PC-3 (cell line): Measurements from ENCODE around the gene SMIM22.

ENCODE experiments used
- CTCF ChIP-seq: fragments of 300-600 bp; sonication (generic); conservative IDR thresholded peaks from 2 replicates; pipeline ENCODE4 v1.5.1; 2017; ENCODE audit warnings: antibody characterized with exemption, low read depth, mild to moderate bottlenecking, low read length
- EZH2 ChIP-seq: fragments of 300-600 bp; sonication (generic); IDR thresholded peaks from one replicate; pipeline ENCODE4 v1.6.1; 2017; ENCODE audit warnings: antibody characterized with exemption, mild to moderate bottlenecking, low read length; ENCODE audit not compliant: unreplicated experiment
- EZH2phosphoT487 ChIP-seq: fragments of 300-600 bp; sonication (generic); IDR thresholded peaks from 2 replicates; pipeline ENCODE4 v1.6.1; 2018; ENCODE audit warnings: mild to moderate bottlenecking, antibody characterized with exemption, low read length, borderline replicate concordance

DNA sequence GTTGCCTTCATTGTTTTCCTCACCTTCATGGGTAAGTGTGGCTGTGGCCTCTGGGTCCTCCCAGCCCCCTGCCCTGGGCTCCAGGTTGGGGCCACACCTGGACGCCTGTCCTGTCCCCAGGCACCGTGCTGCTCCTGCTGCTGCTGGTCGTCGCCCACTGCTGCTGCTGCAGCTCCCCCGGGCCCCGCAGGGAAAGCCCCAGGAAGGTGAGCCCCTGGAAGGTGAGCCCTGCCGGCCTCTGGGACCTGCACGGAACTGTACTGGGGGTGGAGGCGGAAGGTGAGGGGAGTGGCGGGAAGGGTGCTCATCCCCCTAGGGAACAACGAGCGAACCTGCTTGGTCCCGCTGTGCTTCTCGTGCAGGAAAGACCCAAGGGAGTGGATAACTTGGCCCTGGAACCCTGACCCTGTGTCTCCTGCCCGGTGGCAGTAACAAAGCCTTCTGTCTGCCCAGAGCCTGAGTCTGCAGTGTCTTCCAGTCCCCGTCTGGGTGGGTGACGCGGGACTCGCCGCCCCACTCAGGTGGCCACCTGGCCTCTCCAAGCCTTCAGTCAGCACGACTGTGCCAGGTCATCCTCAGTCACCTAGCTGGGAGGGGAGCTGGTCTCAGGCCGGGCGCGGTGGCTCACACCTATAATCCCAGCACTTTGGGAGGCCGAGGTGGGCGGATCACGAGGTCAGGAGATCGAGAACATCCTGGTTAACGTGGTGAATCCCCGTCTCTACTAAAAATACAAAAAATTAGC is 831 bp downstream of the SMIM22 start:
- TF ChIP-seq CTCF (no peak), EZH2 (no peak), EZH2phosphoT487 (no peak)
